ENCODE measurements around the gene CNNM2.
"Not testable (repeated sequence)": the region's sequence is repeated elsewhere in the genome, so short reads cannot be mapped to it uniquely, and the experiment has no call there.

The CNNM2 gene

DNA sequence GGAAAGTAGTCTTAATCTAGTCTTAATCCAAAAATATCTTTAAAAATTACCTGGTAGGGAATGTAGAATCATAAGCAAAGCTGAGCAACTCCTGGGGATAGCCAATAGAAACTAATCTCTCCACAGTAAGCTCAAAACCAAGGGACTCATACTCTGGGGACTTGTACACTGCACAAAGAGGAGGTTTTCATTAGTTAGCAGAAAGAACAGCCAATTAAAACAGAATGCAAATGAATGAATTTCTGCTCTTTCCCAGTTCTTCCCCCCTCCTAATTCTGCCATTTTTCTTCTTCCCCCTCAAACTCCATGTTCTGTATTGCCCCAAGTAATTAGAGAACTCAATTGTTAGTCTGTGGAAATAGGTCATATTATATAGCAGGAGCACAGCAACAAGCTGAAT lies 188.4 kb downstream of the CNNM2 start:
- DNase-seq (ENCODE audit: low read depth in 2 of 2), result no peak

DNA sequence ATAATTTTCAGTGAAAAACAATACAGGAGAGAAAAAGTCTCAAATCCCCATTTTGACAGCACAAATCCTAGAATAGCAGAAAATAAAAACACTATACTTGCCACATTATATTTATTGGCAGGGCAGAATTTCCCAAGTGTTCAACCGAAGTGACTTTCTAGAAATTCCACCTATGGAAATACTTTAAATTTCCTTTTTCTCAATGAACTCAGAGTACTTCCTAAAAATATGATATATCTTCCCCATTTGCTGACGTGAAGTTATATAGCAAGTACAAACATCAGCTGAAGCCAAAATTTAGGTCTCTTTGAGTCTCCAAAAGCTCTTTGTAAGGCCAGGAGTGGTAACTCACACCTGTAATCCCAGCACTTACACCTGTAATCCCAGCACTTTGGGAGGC lies 191.7 kb downstream of the CNNM2 start:
- no peak for DNase-seq (ENCODE audit: low read depth in 2 of 2)

DNA sequence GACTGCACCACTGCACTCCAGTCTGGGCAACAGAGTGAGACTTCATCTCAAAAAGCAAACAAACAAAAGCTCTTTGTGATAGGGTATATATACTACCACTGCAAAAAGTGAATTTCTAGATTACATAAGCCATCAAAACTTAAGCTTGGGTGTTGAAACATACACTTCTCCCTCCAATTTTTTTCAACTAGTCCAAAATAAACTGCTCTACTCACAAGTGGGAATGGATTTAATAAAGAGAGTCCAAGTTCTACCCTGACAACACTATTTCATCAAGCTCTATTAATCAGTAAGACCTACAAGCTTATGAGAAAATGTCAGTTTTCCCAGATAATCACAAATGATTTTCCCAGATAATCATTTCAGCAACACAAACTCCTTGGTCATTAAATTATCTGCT lies 192.3 kb downstream of the CNNM2 start:
- no peak for DNase-seq (ENCODE audit: low read depth in 2 of 2)

DNA sequence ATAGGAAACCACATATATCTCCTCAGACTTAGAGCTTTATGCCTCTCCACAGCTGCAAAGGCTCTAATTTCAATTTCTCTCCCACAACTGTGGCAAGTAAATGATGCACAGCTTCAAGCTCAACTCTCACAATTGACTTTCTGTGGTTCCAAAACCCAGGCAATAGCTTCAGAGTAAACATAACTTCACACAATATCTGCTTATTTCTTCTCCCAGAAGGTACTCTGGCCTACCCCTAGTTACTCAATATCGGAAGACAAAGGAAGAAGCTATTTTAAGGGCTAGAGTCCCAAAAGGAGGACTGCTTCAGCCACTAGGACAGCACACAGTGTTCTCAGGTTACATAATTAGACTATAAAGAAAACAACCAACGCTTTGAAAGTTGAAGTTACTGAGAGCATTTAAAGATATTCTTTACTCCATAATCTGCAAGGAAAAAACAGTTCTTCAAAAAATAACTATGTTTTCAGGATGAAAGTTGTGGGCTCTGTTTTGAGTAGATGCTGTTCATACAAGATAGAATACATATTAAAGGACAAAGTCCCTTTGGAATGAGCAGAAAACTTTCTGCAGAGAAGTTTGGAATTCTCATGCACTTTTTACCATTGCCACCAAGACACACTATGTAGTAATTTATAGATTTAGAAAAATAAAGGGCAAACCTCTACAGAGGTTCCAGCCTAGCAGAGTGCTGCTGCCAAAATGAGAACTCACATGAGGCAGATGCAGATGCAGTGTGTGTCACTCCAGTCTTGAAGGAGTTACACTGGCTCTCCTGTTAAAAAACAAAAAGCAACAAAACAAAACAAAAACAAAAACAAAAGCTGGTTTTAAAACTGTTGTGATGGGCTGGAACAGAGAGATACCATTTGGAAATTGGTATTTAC lies 193.2 kb downstream of the CNNM2 start:
- DNase-seq (ENCODE audit: low read depth in 2 of 2), result no peak

DNA sequence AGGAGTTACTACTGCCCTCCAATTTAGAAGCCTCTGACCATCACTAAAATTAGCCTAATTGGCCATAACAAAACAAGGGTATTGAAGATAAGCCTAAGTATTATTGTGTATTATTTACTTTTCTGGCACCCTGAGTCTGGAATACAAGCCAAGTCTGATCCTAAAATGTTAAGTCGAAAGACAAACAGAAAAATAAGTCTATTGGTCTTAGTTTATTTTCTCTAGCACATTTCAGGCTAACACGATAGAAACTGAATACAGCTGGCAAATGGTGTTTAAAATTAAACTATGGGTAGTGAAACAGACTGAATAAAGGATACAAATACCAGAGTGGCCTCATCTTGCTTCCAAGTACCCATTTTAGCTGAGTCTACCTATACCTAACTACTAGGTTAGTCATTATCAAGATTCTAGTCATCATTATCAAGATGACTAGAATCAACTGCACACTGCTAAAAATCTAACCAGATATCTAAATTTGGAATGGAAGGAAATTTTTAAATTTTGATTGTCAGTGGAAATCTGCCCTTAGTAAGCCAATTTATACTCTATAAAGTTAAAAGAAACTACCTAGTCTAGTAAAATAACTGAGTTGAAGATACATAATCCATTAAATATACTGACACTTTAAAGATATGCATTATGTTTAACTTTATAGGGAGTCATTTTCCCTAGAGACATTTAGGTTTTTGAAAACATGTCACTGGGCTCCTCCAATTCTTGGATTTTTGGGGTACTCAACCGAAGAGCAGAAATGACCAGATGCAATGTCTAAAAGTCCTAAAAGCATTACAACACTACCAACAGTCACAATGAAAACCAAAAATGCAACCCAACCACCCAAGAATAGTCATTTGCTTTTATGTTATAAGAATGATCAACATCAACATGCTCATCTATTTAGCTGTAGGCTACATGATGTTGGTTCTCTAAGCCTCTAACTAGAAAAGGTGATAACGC lies 194.1 kb downstream of the CNNM2 start:
- DNase-seq (ENCODE audit: low read depth in 2 of 2), result no peak

DNA sequence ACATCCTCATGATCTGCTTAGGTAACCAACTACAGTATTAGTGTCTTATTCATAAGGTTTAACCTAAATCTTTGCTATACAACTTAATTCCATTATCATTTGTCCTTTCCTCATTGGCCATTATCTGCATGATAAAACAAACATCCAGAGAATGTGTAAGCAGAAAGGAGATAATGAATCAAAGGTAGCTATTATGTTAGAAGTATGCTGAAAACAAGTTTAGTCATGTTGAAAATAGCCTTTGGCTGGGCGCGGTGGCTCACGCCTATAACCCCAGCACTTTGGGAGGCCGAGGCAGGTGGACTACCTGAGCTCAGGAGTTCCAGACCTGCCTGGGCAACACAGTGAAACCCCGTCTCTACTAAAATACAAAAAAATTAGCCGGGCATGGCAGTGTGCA lies 196.8 kb downstream of the CNNM2 start:
- no peak for DNase-seq (ENCODE audit: low read depth in 2 of 2)

DNA sequence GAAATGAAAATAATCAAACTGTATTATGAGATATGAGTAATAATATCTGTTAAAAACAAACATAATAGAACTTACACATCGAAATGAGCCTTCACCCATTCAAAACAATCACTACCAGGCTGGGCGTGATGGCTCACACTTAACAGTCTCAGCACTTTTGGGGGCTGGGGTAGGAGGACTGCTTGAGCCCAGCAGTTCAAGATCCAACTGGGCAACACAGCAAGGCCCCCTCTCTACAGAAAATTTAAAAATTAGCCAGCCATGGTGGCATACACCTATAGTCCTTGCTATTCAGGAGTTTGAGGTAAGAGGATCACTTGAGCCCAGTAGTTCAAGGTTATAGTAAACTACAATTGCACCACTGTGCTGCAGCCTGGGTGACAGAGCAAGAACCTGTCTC lies 199.2 kb downstream of the CNNM2 start:
- DNase-seq (ENCODE audit: low read depth in 2 of 2), result no peak

DNA sequence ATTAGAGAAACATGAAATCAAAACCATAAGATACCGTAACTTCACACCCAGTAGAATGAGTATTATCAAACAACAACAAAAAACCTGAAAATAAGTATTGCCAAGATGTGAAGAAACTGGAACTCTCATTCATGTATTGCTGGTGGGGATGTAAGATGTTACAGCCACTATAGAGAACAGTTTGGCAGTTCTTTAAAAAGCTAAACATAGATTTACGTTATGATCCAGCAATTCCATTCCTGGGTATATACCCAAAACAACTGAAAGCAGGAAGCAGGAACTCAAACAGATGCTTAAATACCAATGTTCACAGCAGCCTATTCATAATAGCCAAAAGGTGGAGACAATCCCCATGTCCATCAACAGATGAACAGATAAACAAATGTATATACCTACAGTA lies 202.5 kb downstream of the CNNM2 start:
- DNase-seq (ENCODE audit: low read depth in 2 of 2), result no peak

DNA sequence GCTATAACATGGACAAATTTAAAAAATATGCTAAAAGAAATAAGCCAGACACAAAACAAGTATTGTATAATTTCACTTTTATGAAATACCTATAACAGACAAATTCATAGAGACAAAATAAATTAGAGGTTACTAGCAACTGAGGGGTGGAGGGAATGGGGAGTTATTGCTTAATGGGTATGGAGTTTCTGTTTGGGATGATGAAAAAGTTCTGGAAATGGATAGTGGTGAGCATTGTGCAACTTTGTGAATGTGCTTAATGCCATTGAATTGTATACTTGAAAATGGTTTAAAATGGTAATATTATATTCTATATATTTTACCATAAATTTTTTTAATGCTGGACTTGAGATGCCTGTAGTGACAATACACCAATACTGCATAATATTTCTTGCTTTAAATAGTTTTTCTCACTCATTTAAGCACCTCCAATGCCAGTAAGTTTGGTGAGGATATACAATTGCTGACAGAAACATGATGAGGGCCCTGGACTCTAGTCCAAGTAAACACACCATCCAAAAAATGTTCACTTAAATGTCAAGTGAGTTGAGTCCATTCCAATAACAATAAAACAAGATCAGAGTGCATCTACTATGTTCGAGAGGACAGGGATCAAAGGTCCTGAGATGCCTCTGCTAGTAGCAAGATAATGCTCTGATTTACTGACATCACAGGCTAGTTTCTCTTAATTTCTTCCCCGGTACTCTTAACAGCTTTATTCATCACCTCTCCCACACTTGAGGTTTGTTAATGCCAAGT lies 203.1 kb downstream of the CNNM2 start:
- no peak for DNase-seq (ENCODE audit: low read depth in 2 of 2)

DNA sequence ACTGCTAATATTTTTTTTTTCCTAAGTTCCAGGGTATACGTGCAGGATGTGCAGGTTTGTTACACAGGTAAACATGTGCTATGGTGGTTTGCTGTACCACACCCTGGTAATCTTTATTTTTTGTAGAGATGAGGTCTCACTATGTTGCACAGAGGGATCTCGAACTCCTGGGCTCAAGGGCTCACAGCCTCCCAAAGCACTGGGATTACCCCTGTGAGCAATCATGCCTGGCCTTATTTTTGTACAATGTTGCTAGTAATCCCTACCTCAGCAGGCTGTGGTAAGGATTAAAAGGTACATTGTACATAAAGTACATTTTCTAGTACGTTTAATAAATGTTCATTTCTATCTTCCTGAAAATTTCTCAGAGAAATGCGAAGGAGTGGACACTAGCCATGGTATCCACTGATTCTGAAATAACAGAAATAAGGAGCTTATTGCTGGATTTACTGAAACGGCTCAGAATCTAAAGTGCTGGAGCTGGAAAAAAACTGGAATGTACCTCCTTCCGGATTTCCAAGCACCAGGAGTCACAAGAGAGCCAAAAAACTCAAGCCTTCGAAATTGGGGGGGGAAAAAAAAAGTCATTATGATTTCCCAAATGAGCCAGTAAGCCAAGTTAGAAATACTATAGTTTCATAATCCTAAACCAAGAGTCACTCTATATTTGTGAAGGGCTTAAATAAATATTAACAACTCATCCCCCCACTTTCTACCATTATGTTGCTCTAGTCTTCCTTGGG lies 205.4 kb downstream of the CNNM2 start:
- DNase-seq (ENCODE audit: low read depth in 2 of 2), result no peak

DNA sequence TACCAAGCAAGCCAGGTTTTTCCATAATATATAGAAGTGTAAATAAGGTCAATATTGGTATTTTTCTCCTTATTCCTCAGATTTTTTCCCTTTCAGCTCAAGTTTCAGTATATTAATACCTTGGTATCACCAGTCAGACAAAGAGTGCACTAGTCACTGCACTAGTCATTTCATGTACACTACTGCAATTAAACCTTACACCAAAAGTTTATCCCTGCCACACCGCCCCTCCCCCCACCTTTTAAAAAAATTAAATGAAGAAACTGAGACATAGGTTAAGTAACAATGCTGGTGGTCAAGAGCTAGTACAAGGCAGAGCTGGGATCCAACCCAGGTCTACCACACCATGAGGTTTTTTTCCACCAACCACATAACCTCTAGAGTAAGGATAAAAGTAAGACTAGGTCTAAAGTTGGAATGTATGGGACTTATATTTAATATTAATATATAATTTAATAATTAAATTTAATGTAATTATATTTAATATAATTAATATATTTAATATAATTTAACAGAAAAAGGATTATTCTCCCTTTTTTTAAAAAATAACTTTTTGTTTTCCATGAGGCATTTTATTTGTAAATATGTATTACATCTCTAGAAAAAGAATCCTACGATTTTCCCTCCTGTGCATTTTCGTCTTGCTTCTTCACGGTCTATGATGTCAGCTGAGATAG lies 206.5 kb downstream of the CNNM2 start:
- no peak for DNase-seq (ENCODE audit: low read depth in 2 of 2)

DNA sequence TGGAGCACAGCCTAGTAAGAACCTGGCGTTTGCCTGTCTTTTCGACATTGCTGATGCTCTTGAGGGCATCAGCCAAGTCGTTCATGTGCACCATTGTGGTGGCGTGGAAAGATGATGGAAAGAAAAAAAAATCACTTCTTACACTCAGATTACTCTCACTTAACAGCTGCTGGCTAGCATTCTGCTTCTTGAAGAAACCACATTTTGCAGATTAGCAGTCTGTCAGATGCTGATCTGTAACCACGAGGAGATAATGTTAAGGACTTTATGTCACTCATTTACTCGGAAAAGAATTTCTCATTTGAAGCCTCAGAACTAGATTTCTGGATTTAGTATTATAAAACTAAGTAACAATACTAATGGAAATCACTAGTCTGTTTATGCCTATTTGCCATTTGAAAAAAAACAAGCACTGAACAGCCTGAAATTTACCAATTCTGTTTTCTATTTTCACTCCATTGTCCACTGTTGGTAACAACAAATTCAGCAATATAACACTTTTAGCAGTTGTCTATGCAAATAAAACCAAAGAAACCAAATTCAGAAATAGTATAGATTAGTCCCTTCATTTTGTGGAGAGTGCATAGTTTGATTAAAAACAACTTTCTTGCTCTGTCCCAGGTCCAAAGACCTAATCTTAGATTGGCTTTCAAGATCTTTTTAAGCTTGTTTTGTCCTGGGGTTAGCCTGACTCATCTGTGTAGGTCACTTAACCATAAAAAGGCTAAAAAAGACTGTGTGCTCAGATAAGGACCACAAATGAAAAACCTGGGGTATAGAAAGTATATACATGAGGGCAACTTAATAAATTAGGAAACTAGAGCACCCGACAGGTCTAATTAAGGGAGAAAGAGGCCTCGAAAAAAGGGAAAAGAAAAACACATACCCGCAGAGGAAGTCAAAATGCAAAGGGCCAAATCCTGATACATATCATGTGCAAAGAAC lies 207.5 kb downstream of the CNNM2 start:
- DNase-seq (ENCODE audit: low read depth in 2 of 2), result no peak

DNA sequence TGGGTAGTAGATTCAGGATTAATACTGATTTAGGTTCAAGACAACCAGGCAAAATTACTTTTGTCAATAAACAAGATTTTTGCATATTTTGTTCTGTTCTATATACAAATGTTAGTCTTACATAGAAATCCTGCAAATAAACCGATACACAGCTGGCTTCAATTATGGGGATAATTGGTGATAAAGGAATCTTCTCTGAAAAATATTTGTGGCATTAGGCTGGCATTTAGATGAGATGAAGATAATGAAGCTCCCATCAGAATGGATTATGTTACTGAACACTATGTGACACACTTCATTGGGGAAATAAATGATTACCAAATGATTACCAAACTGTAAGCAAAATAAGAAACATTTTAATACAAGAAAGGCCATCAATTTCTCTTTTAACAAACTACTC lies 209.1 kb downstream of the CNNM2 start:
- DNase-seq (ENCODE audit: low read depth in 2 of 2), result no peak

DNA sequence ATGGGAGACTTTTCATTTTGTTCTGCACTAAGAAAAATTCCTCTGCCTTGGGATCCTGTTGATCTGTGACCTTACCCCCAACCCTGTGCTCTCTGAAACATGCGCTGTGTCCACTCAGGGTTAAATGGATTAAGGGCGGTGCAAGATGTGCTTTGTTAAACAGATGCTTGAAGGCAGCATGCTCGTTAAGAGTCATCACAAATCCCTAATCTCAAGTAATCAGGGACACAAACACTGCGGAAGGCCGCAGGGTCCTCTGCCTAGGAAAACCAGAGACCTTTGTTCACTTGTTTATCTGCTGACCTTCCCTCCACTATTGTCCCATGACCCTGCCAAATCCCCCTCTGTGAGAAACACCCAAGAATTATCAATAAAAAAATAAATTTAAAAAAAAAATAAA lies 212.1 kb downstream of the CNNM2 start:
- not testable (repeated sequence) for DNase-seq (ENCODE audit: low read depth in 2 of 2)

DNA sequence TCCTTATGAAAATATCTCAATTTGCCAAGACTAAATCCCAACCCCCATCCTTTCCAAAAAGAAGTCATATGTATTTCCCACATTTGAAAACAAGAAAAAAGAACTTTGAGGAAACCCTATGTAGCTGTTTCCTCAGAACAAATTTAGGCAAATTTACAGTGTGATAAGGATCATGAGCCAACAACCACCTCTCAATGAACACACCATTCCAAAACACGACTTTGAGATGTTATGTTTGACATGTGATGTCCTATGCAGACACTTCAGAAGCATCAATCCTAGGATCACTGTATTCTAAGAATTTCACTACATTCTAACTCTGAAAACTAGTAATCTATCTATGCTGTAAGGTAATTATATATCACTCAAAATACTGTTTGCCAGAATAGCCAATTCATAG lies 212.8 kb downstream of the CNNM2 start:
- DNase-seq (ENCODE audit: low read depth in 2 of 2), result no peak

DNA sequence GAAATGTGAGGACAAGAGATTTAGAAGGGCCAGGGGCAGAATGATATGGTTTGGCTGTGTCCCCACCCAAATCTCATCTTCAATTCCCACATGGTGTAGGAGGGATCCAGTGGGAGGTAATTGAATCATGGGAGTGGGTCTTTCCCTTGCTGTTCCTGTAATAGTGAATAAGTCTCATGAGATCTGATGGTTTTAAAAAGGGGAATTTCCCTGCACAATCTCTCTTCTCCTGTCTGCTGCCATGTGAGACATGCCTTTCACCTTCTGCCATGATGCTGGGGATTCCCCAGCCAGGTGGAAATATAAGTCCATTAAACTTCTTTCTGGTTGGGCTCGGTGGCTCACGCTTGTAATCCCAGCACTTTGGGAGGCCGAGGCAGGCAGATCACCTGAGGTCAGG lies 217.1 kb downstream of the CNNM2 start:
- DNase-seq (ENCODE audit: low read depth in 2 of 2), result not testable (repeated sequence)

DNA sequence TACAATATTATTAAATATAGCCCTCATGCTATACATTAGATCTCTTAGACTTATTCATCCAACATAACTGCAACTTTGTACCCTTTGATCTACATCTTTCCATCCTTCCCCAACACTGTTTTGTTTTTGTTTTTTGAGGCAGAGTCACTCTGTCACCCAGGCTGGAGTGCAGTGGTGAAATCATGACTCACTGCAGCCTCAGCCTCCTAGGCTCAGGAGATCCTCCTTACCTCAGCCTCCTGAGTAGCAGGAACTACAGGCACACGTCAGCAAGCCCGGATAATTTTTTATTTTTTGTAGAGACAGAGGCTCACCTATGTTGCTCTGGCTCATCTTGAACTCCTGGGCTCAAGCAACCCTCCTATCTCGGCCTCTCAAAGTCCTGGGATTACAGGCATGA lies 221.7 kb downstream of the CNNM2 start:
- DNase-seq (ENCODE audit: low read depth in 2 of 2), result no peak
